ENCODE measurements around the gene EIF5A. TPM values are rescaled to one million over a fixed set of nuclear protein-coding genes. Genes with fewer than 3 reads are reported as not detected.
A peak's percentile ranks its signal among the peaks of the same experiment; 100 is the strongest.

EIF5A gene
- total RNA-seq, 1 donor from 2014 or later = 1,262 TPM

GRCh38 chr17:7280519-7281073 lies 26.8 kb upstream of the EIF5A start:
- Mint-ChIP-seq H3K9me3 (no peaks in the 10 kb centered on the region), H3K27ac (peak overlapping the region; percentile 25), H3K4me1 (ENCODE audit: low read depth) (peaks cover 16% of the 10 kb centered on the region), H3K4me3 (peak overlapping the region; percentile 79), H3K36me3 (ENCODE audit: low read depth) (peaks cover 2% of the 10 kb centered on the region), H3K27me3 (ENCODE audit: insufficient read depth) (peaks cover 32% of the 10 kb centered on the region)
- DNase-seq (ENCODE audit: low spot score) = peak; percentile 69
- intact Hi-C loops (cut with micrococcal nuclease) = loop anchor here (1.0 to 2.0 kb wide), 8 partner anchors 16 to 124 kb away; partner anchors contain the start of genes ACAP1, CLDN7, EIF5A and PHF23

- Mint-ChIP-seq H3K27ac (peak within 1 kb of the TSS; percentile 40), H3K4me1 (ENCODE audit: low read depth) (peaks cover 16% of the 10 kb centered on the region), H3K9me3 (no peaks in the 10 kb centered on the region), H3K27me3 (ENCODE audit: insufficient read depth) (peaks cover 34% of the 10 kb centered on the region), H3K36me3 (ENCODE audit: low read depth) (peaks cover 2% of the 10 kb centered on the region), H3K4me3 (peak within 1 kb of the TSS; percentile 79)
- DNase-seq (ENCODE audit: low spot score) = peak; percentile 78
- intact Hi-C loops (cut with micrococcal nuclease) = loop anchor here (1.0 to 2.0 kb wide), 7 partner anchors 19 to 123 kb away; partner anchors contain the start of genes ACAP1, CLDN7, EIF5A and PHF23
Measured at GRCh38 chr17:7281074-7281952, 26.1 kb upstream of the EIF5A start, which contains the start of gene SLC2A4. Gene SLC2A4 (plus strand): TSS chr17:7281718. CDS start chr17:7281935, 217 bp downstream.

GRCh38 chr17:7281953-7282751 lies 25.3 kb upstream of the EIF5A start:
- intact Hi-C loops (cut with micrococcal nuclease) = loop anchor here (1.0 to 2.0 kb wide), 7 partner anchors 19 to 122 kb away; partner anchors contain the start of genes ACAP1, CLDN7, EIF5A and PHF23
- Mint-ChIP-seq H3K9me3 (no peaks in the 10 kb centered on the region), H3K36me3 (ENCODE audit: low read depth) (peaks cover 2% of the 10 kb centered on the region), H3K27me3 (ENCODE audit: insufficient read depth) (peaks cover 39% of the 10 kb centered on the region), H3K27ac (no peak overlapping the region), H3K4me3 (peak overlapping the region; percentile 79), H3K4me1 (ENCODE audit: low read depth) (peaks cover 16% of the 10 kb centered on the region)
- DNase-seq (ENCODE audit: low spot score) = no peak

- DNase-seq (ENCODE audit: low spot score) = no peak
- Mint-ChIP-seq H3K27ac (no peak overlapping the region), H3K4me1 (ENCODE audit: low read depth) (peaks cover 16% of the 10 kb centered on the region), H3K36me3 (ENCODE audit: low read depth) (peaks cover 2% of the 10 kb centered on the region), H3K9me3 (no peaks in the 10 kb centered on the region), H3K4me3 (peak overlapping the region; percentile 47), H3K27me3 (ENCODE audit: insufficient read depth) (peaks cover 41% of the 10 kb centered on the region)
- intact Hi-C loops (cut with micrococcal nuclease) = no loop called here
Measured at GRCh38 chr17:7282752-7283321, 24.6 kb upstream of the EIF5A start.

GRCh38 chr17:7283471-7284216 lies 23.8 kb upstream of the EIF5A start:
- no peak for DNase-seq (ENCODE audit: low spot score)
- intact Hi-C loops (cut with micrococcal nuclease) = no loop called here
- Mint-ChIP-seq H3K27me3 (ENCODE audit: insufficient read depth) (peaks cover 43% of the 10 kb centered on the region), H3K36me3 (ENCODE audit: low read depth) (peaks cover 2% of the 10 kb centered on the region), H3K4me1 (ENCODE audit: low read depth) (peaks cover 16% of the 10 kb centered on the region), H3K27ac (no peak overlapping the region), H3K4me3 (peak overlapping the region; percentile 22), H3K9me3 (no peaks in the 10 kb centered on the region)

- no peaks in the 10 kb centered on the region for H3K9me3 Mint-ChIP-seq
- H3K36me3 Mint-ChIP-seq (ENCODE audit: low read depth) = peaks cover 2% of the 10 kb centered on the region
- intact Hi-C loops (cut with micrococcal nuclease) = no loop called here
Measured at GRCh38 chr17:7284911-7285310, 22.5 kb upstream of the EIF5A start.

GRCh38 chr17:7285679-7286078 lies 21.7 kb upstream of the EIF5A start:
- Mint-ChIP-seq H3K36me3 (ENCODE audit: low read depth) (peaks cover 2% of the 10 kb centered on the region), H3K4me3 (no peak overlapping the region), H3K4me1 (ENCODE audit: low read depth) (peaks cover 8% of the 10 kb centered on the region), H3K9me3 (no peaks in the 10 kb centered on the region), H3K27ac (no peak overlapping the region), H3K27me3 (ENCODE audit: insufficient read depth) (peaks cover 41% of the 10 kb centered on the region)
- intact Hi-C loops (cut with micrococcal nuclease) = no loop called here
- no peak for DNase-seq (ENCODE audit: low spot score)

More at GRCh38 chr17:7284911-7285310, 22.5 kb upstream of the EIF5A start:
- Mint-ChIP-seq H3K4me3 (no peak overlapping the region), H3K4me1 (ENCODE audit: low read depth) (peaks cover 16% of the 10 kb centered on the region), H3K27ac (no peak overlapping the region), H3K27me3 (ENCODE audit: insufficient read depth) (peaks cover 43% of the 10 kb centered on the region)
- no peak for DNase-seq (ENCODE audit: low spot score)

- no peaks in the 10 kb centered on the region for H3K4me1 Mint-ChIP-seq (ENCODE audit: low read depth)
- H3K9me3 Mint-ChIP-seq = no peaks in the 10 kb centered on the region
- DNase-seq (ENCODE audit: low spot score) = no peak
- H3K36me3 Mint-ChIP-seq (ENCODE audit: low read depth) = no peaks in the 10 kb centered on the region
- no peak overlapping the region for H3K4me3 Mint-ChIP-seq
- intact Hi-C loops (cut with micrococcal nuclease) = no loop called here
- H3K27ac Mint-ChIP-seq = no peak overlapping the region
- H3K27me3 Mint-ChIP-seq (ENCODE audit: insufficient read depth) = peaks cover 46% of the 10 kb centered on the region
Measured at GRCh38 chr17:7289256-7290032, 18.0 kb upstream of the EIF5A start.

GRCh38 chr17:7290166-7290565 lies 17.3 kb upstream of the EIF5A start:
- no peak for DNase-seq (ENCODE audit: low spot score)
- no peak overlapping the region for H3K4me3 Mint-ChIP-seq
- no peaks in the 10 kb centered on the region for H3K9me3 Mint-ChIP-seq
- no peak overlapping the region for H3K27ac Mint-ChIP-seq
- H3K27me3 Mint-ChIP-seq (ENCODE audit: insufficient read depth) = peaks cover 50% of the 10 kb centered on the region
- intact Hi-C loops (cut with micrococcal nuclease) = no loop called here
- no peaks in the 10 kb centered on the region for H3K36me3 Mint-ChIP-seq (ENCODE audit: low read depth)
- peaks cover 1% of the 10 kb centered on the region for H3K4me1 Mint-ChIP-seq (ENCODE audit: low read depth)

- Mint-ChIP-seq H3K27me3 (ENCODE audit: insufficient read depth) (peaks cover 52% of the 10 kb centered on the region), H3K36me3 (ENCODE audit: low read depth) (no peaks in the 10 kb centered on the region), H3K9me3 (no peaks in the 10 kb centered on the region), H3K4me1 (ENCODE audit: low read depth) (peaks cover 5% of the 10 kb centered on the region), H3K27ac (no peak overlapping the region), H3K4me3 (no peak overlapping the region)
- DNase-seq (ENCODE audit: low spot score) = no peak
- intact Hi-C loops (cut with micrococcal nuclease) = no loop called here
Measured at GRCh38 chr17:7290685-7291084, 16.7 kb upstream of the EIF5A start.

GRCh38 chr17:7292194-7292593 lies 15.2 kb upstream of the EIF5A start:
- no peak for DNase-seq (ENCODE audit: low spot score)
- Mint-ChIP-seq H3K27ac (no peak overlapping the region), H3K4me3 (no peak overlapping the region), H3K36me3 (ENCODE audit: low read depth) (no peaks in the 10 kb centered on the region), H3K9me3 (no peaks in the 10 kb centered on the region), H3K4me1 (ENCODE audit: low read depth) (peaks cover 16% of the 10 kb centered on the region), H3K27me3 (ENCODE audit: insufficient read depth) (peaks cover 47% of the 10 kb centered on the region)
- intact Hi-C loops (cut with micrococcal nuclease) = no loop called here
